GM18505 (cell line): ENCODE data around the gene SGCA.

Source experiments
- ATAC-seq: cut with Tn5 transposase; IDR thresholded peaks from one replicate; pipeline ENCODE4 v1.9.1; 2021; ENCODE audit not compliant: unreplicated experiment
- POLR2A ChIP-seq: IDR thresholded peaks from 4 replicates; pipeline ENCODE4 v1.6.1; 2011; ENCODE audit warnings: borderline replicate concordance; ENCODE audit not compliant: insufficient read depth, insufficient read length; ENCODE audit errors: extremely low read depth

Gene SGCA

GRCh38 chr17:50218771-50219315, 53.0 kb downstream of the SGCA start:
- TF ChIP-seq POLR2A: no peak
- ATAC-seq: no peak

- TF ChIP-seq POLR2A: no peak
- ATAC-seq: no peak
Observed at GRCh38 chr17:50219342-50219741, 53.5 kb downstream of the SGCA start.

- no peak for TF ChIP-seq POLR2A
- ATAC-seq: no peak
Observed at GRCh38 chr17:50219939-50220465, 54.2 kb downstream of the SGCA start.

GRCh38 chr17:50220811-50221210, 55.0 kb downstream of the SGCA start:
- no peak for ATAC-seq
- no peak for TF ChIP-seq POLR2A

GRCh38 chr17:50221266-50221863, 55.6 kb downstream of the SGCA start:
- TF ChIP-seq POLR2A: no peak
- no peak for ATAC-seq

- ATAC-seq: no peak
- TF ChIP-seq POLR2A: no peak
Observed at GRCh38 chr17:50221864-50222545, 56.2 kb downstream of the SGCA start.

- TF ChIP-seq POLR2A: no peak
- no peak for ATAC-seq
Observed at GRCh38 chr17:50222922-50223321, 57.1 kb downstream of the SGCA start.
